T-helper 22 cell (primary cell): ENCODE measurements around the gene ZNF516.

Source experiments
- DNase-seq: peaks from one replicate; pipeline ENCODE4 v3.0.0-alpha.2; 2020; ENCODE audit warnings: low read depth

Gene ZNF516

DNA sequence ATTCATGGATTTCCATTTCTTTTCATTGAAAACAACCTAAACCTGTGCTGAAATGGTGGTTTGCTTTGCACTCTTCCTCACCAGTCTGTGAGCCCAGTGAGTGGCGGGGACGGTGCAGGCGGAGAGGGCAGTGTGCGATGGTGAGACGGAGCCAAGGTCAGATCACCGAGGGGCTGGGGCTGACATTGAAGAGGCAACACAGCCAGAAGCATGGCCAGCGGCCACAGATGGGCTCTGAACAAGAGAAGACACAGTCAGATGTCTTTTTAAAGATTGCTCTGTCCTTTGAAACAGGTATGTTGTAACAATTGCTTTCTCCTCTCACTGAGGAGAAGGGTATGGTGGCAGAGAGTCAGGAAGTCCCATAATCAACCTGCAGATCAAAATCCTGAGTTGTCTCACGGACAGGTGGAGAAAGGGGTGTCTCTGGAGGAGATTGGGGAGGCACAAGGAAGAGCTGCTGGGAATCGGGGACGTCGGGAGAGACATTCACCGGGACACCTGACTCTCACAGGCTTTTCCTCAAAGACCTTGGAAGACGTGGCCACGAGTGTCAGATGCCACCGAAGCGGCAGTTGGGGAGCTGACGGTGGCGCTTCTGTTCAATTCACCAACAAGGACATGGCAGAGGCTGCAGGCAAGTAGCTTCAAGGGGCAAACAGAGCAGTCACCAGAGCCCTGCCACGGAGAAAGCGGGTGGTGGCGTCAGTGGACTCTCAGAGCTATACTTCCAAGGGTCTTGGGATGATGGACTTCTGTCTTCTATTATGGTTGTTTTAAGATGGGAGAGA, 12.1 kb upstream of the ZNF516 start:
- DNase-seq, result no peak

DNA sequence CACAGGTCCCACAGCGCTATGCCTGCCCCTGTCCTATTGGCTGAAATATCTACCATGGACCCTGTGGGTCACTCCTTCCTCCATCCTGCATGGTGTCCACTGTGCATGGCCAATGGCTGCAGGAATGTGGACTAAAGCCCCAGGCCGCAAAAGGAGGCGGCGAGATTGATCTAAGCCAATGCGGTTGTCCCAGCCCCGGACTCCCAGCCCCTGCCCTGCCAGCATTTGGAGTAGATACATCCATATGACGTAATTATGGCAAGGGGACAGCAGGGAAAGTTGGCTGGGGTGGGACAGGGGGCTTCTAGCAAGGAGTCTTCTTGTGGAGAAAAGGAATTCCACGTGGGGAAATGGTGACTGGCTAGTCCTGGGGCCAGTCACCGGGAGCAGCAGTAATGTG, 11.4 kb upstream of the ZNF516 start:
- no peak for DNase-seq

DNA sequence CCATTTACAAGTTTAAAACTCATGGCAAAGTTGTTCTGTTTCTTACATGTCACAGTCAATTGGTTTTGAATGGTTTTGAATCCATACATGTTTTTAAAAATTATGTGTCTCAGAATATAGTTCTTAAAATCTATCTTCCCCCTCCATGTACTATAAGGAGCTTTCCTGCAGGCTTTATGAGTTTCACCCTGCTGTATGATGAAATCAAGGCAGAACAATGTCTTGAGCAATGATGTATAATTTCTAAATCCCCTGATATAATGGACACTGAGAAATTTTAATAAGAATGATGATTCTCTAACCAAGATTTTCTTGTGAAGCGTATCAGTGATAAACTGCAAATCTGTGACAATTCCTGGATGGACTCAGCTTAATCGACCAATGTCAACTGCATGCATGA, 10.6 kb upstream of the ZNF516 start:
- no peak for DNase-seq

DNA sequence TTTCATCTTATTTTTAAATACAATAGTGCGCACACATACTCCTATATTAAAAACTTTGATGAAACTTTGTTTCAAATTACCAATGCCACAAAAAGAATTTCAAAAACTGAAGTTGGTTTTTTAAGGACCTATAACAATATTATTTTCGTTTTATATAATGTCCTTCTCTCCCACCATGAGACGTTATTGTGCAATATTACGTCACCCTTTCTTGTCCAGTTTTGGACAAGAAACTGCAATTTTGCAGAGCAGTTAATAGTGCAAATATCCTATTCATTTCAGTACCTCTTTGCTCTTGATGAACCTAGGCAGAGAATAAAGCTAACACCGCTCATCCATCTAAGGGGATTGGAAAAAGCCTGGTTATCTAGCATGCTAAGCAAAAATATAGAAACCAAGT, 9.7 kb upstream of the ZNF516 start:
- DNase-seq, result no peak

DNA sequence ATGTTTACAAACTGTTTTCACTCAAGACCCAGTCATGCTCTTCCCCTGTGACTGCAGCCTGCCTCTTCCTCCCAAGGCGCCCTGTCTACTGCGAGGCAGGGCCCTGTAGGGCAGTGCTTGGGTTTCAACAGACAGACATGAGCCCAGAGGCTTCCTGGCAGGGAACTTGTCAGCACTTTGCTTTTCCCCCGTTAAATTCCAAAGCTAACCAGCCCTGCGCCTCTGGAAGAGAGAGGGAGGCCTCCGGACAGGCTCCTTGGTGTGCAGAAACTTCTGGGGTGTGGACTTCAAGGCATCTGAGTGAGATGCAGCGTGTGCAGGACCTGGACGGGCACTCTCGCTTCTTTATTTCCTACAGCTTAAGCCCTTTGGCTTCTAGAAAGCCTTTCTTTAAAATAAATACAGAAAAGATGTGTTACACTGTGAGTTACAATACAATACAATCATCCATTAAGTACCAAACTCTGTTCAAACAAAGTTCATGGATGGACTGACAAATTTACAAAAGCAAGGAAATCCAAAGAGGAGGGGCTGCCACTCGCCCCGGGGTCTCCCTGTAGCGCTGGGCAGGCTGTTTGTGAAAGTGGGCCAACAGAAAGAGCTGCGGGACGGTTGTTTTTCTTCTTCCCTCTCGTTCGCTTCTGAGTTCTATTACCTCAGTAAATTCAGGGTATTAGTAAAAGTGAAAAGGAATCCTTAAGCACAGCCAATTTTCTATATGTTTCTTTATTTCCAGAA, 8.8 kb upstream of the ZNF516 start:
- DNase-seq, result no peak

DNA sequence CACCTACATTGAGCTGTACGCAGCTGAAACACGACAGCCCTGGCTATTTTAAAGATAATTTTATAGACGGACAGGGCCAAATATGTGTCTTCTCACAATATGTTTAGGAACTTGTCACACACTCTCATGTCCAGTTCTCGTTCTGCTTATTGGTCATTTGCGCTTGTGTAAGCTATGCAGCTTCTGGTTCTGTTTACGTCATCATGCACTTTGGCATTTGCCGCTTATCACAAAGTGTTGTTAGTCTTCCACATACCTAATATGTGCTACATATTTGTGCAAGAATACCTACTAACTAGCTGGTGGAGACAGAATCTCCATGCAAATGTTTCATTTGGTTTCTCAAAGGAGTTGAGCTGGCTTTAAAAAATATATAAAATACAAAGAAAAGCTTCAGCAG, 7.5 kb upstream of the ZNF516 start:
- no peak for DNase-seq

DNA sequence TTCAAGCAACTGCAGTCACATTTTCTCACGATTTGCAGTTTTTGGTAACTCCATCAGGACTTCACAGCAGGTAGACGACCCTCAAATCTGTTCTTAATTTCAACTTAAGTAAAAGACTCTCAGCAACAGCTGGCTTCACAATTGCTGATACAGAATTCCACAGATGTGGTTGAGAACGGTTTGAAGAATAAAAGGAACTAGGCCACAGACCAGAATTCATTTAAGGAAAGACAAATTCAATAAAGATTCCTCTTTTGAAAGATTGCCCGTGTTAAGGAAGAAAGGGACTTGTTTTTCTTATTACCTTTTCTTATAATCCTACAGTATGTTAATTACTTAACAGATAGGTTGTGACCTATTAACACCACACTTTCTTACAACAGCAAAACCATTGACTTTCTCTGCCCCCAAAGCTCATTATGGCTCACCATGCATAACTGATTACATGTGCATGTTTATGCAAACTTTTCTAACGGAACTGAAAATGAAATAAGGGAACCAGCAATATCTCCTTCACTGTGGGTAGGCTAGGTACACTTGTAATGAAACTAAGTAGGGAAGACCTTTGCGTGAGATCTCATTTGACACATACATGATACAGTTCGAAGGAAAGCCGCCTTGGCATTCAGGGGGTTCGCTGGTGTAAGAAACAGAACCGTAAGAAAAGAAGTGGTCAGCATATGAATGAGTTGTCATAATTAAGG, 4.7 kb upstream of the ZNF516 start:
- DNase-seq, result no peak

DNA sequence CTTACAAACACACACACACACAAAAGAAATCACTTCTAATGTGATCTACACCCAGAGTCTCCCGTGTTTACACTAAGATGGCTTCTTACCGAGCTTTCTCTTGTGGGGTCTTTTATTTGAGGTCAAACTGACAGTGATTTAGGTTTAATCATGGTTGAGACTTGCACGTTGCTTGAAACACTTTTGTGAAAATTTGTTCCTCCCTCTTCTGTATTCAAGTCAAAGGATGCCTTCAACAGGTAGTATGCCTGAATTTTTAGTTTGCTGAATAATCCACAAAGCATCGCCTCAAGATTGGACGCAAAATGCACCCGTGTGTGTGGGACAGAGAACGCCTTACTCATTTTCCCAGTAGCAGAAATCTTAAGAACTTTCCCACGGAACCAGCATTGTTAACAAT, 4.0 kb upstream of the ZNF516 start:
- DNase-seq, result no peak

DNA sequence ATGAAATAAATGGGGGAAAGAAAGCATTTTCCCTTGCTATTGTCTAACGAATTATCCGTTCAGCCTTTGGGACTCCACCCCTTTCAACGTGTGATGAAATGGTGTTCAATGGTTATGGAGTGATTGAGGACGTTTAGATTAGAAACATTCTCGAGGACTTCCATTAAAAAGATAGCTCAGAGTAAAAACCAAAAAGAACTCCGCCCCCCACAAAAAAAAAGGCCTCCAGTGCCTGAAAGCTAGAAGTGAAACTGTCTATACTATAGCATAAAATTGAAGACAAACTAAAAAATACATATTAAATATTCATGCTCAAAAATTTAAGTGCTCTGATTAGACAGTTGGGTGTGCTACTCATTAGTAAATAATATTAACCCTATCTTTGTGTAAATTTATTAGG, 3.0 kb upstream of the ZNF516 start:
- no peak for DNase-seq

DNA sequence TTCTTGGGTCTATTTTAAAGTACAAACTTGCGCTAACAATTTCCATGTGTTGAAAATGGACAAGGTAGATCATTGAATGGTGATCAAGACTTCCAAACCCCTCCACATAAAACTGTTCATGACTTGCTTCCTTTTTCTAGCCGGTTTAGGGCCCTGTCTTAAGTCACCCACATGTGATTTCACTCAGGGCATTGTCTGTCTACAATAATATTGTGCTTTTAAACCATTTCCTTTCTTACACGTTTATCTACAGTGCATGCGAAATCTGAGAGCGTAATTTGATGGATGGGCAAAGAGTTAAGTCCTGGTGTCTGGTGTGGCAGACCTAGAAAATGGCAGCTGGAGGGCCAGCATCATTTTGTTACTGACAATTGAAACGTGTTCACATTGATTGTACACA, 2.0 kb upstream of the ZNF516 start:
- DNase-seq, result no peak

DNA sequence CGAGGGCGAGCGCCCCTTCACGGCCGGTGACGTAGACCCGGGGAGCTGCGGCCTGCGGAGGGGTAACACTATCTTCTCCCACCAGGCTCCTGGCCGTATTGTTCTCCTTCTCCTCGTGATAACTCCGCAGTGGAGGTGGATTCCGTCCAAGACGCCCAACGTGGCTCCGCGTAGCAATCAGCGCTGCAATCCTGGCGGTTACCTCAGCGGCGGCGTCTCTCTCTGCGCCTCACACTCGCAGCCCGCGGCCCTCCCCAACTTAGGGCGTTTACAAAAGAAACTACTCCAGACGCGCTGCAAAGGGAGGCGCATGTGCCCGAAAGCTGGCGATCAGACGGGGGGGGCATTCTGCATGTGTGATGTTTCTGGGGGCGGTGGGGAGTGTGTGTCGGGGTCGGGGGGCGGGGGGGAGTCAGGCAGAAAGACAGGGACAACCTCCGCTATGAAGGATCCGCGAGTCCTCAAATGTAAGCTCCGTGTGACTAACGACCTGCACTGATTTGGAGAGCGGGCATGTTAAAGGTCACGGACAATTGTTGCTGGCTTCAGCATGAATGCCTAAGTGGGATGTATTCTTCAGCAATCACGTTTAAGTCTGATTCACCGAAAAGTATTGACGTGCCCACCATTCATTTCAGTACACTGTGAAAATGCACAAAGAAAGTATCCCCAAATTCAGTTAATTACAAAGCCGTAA, 1.3 kb upstream of the ZNF516 start:
- DNase-seq, result no peak

DNA sequence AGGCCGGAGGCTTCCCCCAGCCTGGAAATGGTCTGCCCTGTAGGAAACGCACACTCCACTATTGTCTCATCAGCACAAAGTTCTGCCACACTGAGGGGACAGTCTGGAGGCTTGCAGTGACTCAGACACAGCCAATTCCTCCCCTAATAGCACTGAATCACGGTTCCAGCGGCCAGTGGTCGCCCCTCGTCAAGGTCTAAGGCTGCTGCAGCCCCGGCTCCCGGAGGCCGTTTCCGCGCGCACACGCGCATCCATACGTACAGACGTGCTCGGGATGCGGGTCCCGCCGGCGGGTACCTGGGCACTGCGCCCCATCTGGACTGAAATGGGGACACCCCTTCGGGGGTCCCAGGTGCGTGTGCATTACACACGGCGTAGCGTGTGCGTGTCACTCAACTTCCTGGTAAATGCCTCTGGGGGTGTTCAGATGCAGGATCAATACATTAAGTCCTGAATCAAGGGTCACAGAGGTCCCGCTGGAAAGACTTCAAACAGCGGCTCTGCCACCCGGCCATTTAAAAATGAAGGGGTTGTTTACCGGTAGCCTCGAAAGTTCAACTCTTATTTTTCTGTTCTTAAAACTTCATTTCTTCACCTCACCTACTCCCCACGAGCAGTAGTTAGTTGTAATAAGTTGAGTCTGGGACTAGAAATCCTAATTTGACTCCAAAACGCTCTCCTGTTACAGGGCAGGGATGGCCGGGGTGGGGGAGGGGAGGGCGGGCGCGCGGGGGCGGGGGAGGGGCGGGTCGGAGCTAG, 572 bp upstream of the ZNF516 start:
- no peak for DNase-seq

DNA sequence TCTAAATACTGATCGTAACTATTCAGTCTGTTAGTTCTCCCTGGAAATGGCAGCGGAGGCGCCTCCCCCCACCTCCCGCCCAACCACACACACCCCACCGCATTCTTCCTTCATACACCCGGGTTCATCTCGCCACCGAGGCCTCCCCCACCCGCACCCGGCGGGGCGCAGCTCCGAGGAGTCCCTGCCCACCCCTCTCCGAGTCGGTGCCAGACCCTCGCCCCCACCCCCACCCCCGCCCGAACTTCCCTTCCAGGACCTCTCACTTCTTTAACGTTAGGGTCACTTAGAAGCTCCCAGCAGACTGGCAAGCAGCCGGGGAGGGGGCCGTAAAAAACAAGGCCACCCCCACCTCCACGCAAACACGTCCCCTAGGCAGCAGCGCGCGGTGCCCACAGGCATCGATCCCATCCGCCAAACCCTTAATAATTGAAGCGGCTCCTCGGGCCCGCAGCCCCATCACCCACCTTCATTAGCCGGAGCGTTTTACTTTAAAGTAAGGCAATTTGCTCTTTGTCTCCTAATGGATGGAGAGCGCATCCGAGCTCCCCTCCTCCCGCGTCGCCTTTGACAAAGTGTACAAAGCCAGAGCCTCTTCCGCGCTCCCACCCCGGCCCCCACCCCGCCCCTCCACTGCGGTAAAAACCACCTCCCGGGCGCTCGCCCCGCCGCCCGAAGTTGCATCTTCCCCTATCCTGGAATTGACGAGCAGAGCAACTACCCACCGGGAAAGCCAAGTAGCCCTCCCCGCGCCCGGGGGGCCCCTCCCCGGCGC, 624 bp downstream of the ZNF516 start:
- DNase-seq, result no peak

DNA sequence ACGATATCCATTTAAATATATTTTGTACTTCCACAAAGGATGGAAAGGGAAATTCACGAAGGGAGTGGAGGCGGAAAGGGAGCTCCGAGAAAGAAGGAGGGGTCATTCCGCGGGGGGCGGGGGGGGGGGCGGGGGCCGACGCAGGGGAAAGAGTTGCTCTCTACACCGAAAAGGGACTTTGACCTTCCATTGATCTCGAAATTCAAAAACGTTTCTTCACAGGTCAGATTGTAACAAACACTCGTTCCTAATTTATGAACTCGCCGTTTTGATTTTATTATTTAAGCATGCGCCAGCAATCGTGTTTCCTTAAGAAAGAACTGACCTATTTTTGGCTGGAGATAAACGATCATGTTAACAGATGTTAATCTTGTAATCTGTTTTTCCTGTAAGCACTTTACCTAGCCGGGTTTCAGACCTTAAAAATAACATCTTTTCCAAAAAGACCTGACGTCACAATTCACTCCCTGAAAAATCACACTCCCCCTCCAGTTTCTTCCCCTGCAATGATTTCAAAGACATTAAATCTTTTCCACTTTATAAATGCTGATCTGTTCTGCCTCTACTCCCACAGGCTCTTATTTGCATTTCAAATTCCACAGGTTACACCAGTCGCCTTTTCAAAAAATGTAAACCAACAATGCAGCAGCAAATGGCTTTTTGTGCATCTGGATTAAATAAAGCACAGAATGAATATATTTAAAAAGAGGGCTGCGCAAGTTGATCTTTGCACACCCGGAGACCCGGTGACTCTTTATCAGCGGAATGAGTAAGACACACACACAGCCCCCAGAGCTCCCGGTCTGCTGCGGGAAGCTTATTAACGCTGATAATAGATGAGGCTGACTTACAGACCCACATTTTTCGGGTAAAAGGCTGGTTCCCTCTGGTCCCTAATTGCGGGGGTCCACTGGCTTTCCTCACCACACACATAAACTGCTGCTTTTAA, 1.6 kb downstream of the ZNF516 start:
- DNase-seq, result no peak

DNA sequence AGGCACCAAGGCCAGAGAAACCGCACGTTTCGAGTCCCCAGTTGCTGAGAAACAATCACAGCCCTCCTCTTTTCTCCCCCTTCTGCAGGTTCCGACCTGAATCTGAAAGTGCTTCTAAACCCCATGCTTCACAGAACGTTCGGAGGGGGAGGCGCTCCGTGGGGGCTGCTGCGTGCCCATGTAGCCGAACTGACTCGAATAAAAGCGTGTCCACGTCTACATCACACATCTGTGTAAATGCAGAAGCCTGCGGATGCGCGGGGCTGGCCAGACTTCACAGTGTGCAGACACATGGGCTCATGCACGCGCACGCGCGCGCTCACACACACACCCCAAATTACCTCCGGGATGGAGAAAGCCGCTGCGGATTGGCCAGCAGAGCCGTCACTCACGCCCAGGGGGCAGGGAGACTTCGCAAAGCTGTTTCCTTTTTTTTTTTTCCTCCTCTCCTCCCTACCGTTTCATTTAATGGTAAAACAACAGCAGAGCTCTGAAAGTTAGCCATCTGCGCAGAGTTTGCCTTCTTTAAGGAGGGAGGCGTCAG, 2.3 kb downstream of the ZNF516 start:
- peak; percentile 79 for DNase-seq

DNA sequence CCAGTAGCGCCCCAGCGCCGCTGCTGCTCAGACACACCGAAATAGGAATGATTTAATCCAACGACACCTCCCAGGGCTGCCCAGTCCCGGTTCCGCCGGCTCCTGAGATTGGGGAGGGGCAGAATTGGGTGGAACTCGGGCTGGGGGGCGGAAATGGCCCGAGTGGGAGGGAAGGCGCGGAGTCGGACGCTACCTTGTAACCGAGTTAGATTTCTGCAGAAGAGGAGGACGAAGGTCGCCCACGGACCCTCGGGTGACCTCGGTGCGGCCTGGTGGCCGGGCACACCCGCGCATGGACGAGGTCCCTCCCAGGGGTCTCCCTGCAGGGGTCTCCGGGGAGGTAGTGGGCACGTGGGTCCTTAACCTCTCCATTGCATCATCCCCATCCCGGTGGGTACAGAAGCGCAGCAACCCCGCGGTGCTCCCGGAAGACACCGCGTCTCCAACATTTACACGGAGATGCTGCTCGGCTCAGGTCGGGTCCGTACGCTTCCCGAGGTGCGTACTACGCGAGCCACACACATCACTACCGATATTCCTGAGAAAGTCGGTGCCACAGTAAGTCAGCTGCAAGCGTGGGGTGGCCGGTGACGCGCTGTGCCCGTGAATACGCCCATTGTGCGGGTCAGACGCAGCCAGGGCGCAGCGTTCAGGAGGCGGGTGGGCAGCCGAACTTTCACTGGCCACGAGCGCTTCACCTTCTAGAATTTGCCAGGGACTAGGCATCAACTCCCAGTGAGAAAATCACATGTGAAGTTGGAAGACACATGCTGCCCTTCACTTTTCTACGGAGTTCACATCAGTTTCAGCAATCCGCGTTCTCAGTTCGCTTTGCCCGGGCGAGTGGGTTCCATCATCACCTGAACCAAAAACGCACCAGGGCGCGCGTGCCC, 3.0 kb downstream of the ZNF516 start:
- no peak for DNase-seq

DNA sequence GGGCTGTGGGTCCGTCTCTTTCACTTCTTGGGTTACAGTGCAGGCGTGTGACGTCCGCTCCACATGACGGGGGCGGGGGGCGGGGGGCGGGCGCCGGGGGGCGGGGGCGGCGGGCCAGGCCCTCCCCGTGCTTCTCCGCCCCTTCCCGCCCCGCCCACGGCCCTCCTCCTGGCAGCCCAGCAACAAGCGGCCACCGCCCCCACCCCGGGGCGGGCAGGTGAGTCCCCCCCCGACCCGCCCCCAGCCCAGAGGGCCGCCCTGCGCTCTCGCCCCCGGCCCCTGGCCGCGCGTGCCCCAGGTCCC, 3.6 kb downstream of the ZNF516 start:
- DNase-seq, result peak; percentile 42

DNA sequence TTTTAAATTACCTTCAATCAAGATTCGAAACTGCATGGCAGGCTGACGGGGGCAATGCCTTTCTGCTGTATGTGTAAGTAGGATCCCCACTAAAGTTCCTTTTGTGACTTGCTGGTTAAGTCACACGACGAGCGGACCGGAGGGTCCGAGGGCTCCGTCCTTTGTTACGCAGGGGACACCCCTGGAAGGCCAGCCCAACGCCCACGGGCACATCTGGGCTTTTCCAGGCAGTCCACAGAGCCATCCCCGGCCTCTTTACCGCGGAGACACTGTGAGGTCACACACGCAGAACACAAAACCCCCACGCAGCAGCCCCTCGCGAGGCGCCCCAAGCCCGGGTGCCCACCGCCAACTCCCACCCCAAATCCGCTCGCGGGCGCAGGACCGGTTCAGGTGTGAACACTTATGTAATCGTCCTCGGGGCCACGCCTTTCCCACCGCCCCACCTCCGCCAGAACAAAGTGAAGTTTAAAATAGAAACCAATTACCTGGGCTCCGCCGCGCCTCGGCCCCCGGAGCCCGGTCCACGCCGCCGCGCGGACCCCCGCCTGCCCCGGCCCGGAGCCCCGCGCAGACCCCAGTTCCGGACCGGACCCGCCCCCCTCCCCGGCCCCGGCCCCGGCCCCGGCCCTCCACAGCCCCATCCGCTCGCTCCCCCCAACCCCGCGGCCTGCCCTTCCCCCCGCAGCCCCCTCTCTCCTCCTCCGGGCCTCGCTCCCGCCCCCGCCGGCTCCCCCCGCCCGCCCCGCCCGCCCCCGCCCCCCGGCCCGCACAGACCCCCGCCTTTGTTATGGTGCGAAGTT, 4.2 kb downstream of the ZNF516 start:
- peak; percentile 28 for DNase-seq
